Ovary (tissue), 9 donors: ENCODE data around the gene PAQR7. TPM values are rescaled to one million over a fixed set of nuclear protein-coding genes. Genes with fewer than 3 reads are reported as not detected.
A peak's percentile ranks its signal among the peaks of the same experiment; 100 is the strongest.
"Not testable (repeated sequence)": the region's sequence is repeated elsewhere in the genome, so short reads cannot be mapped to it uniquely, and the experiment has no call there.

Source experiments
- DNase-seq, 5 donors: peaks; one replicate each; pipeline ENCODE4 v3.0.0-alpha.2; 2019 to 2020
- H3K27ac ChIP-seq, 2 donors: fragments of 200-600 bp; one replicate each; pipeline versions ENCODE4 v1.5.1 to v1.8.0; 2019 to 2022
- H3K27me3 ChIP-seq: fragments of 200-600 bp; one replicate; pipeline ENCODE4 v1.8.0; 2022
- H3K36me3 ChIP-seq: fragments of 200-600 bp; sonication (generic); one replicate; pipeline ENCODE4 v1.5.1; 2019
- H3K4me1 ChIP-seq: one replicate; pipeline ENCODE4 v1.8.1; 2013; ENCODE audit warnings: mild to moderate bottlenecking, moderate library complexity; ENCODE audit not compliant: insufficient read depth
- H3K4me3 ChIP-seq: fragments of 200-600 bp; sonication (generic); one replicate; pipeline ENCODE4 v1.5.1; 2017
- H3K9me3 ChIP-seq, 2 donors: fragments of 200-600 bp in 1 of 2; sonication (generic) in 1 of 2; one replicate each; pipeline versions ENCODE4 v1.5.1 to v1.8.1; 2013 to 2019; ENCODE audit warnings: mild to moderate bottlenecking in 1 of 2, moderate library complexity in 1 of 2
- EP300 ChIP-seq: sonication (generic); formaldehyde crosslinking; IDR thresholded peaks from one replicate; pipeline ENCODE4 v1.6.1; 2017; ENCODE audit warnings: antibody characterized with exemption
- POLR2A ChIP-seq: fragments of 450-650 bp; IDR thresholded peaks from one replicate; pipeline ENCODE4 v1.6.1; 2017; ENCODE audit warnings: antibody characterized with exemption, mild to moderate bottlenecking, moderate library complexity
- WGBS, 3 donors: extraction: QIAGEN DNeasy Blood & Tissue Kit in 1 of 3; methylation state at CpG; one replicate each; pipeline versions ENCODE4 v1.1.5 to v1.1.7; 2013 to 2017; 5-methylcytosine and 5-hydroxymethylcytosine counted together
- intact Hi-C, 4 donors: fragments of 100-400 bp; cut with DNase I; formaldehyde crosslinking; loops; one replicate each; pipeline versions ENCODE4 v1.11.0 to v1.15.1; 2022 to 2023
- polyA plus RNA-seq, 2 donors: library from polyadenylated mRNA; stranded (reverse); fragments of 200-250 nt in 1 of 2; fragments of 350-450 nt in 1 of 2; fragmentation: Illumina TruSeq in 1 of 2; extraction: RNeasy Lipid Tissue Mini Kit (QIAGEN cat#74804) in 1 of 2; gene quantifications; one replicate each; pipeline ENCODE4 v1.2.3, GENCODE V29; 2013 to 2014
- total RNA-seq, 7 donors: library from RNA; depleted of rRNA in 2 of 7; stranded (reverse); fragments of >200 nt in 2 of 7; fragmentation: NEBNext Ultra II Directional in 3 of 7; extraction: Animal tissue kit (Norgen Biotek cat#: 25700) in 3 of 7; gene quantifications; one replicate each; pipeline versions ENCODE4 v1.1.0 to v1.2.4, GENCODE V29; 2016 to 2023
- TF ChIP-seq, protein P1 (sequence below), 3 donors: fragments of 450-650 bp in 2 of 3; fragments of 200-600 bp in 1 of 3; IDR thresholded peaks; one replicate each; pipeline versions ENCODE4 v1.5.1 to v1.8.0; 2016 to 2022; ENCODE audit warnings: antibody characterized with exemption in 3 of 3, mild to moderate bottlenecking in 1 of 3
- donor health status: DM: no; HTN: no; CAD: no; lungs with moderate emphysema.
- donor health status: DM: no; HTN: no; CAD: no.
- donor health status: Bipolar disorder and iron deficiency.
- donor health status: DM: yes; HTN: yes; CAD: no.
- donor health status: DM: no; HTN: no; CAD: no.
- donor health status: DM: yes; HTN: yes; CAD: no.

PAQR7 gene
- total and polyA plus RNA-seq, 9 donors = 8.6 to 98.1 (median 57.7) TPM

DNA sequence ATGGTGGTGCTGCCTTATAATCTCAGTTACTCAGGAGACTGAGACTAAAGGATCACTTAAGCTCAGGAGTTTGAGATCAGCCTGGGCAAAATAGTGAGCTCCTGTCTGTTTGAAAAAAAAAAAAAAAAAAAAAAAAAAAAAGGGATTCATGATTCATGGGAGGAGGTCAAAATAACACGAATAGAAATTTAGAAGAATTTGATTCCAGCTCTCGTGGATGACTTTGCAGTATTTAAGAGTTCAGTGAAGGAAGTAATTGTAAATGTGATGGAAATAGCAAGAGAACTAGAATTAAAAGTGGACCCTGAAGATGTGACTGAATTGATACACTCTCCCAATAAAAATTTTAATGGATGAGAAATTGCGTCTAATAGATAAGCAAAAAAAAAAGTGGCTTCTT is 32.0 kb downstream of the PAQR7 start:
- no peaks in the 10 kb centered on the region for H3K9me3 ChIP-seq
- no peak overlapping the region for H3K4me3 ChIP-seq
- no peaks in the 10 kb centered on the region for H3K27me3 ChIP-seq
- WGBS, 3 donors = 89 to 91% (median 89%) methylated on average over 3 of the region's 3 CpGs
- intact Hi-C loops = no loop called here
- no peaks in the 10 kb centered on the region for H3K4me1 ChIP-seq
- H3K27ac ChIP-seq = no peak overlapping the region
- H3K36me3 ChIP-seq = no peaks in the 10 kb centered on the region
- DNase-seq = no peak
- TF ChIP-seq, protein P1, sequence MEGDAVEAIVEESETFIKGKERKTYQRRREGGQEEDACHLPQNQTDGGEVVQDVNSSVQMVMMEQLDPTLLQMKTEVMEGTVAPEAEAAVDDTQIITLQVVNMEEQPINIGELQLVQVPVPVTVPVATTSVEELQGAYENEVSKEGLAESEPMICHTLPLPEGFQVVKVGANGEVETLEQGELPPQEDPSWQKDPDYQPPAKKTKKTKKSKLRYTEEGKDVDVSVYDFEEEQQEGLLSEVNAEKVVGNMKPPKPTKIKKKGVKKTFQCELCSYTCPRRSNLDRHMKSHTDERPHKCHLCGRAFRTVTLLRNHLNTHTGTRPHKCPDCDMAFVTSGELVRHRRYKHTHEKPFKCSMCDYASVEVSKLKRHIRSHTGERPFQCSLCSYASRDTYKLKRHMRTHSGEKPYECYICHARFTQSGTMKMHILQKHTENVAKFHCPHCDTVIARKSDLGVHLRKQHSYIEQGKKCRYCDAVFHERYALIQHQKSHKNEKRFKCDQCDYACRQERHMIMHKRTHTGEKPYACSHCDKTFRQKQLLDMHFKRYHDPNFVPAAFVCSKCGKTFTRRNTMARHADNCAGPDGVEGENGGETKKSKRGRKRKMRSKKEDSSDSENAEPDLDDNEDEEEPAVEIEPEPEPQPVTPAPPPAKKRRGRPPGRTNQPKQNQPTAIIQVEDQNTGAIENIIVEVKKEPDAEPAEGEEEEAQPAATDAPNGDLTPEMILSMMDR (IDR thresholded peaks at IDR 0.05) = no peak
- no peak for TF ChIP-seq EP300
- TF ChIP-seq POLR2A = no peak

DNA sequence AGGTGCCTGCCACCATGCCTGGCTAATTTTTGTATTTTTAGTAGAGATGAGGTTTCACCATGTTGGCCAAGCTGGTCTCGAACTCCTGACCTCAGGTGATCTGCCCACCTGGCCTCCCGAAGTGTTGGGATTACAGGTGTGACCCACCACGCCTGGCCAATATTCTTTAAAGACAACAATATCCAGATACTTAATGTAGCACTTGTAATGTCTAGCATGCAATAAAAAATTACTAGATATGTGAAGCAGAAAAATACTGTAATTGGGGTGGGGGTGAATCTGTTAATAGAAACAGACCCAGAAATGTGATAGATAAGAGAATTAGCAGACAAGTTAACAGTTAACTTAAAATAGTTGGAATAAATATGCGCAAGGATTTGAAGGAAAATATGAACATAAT is 35.7 kb downstream of the PAQR7 start:
- H3K27ac ChIP-seq, H3K27me3 ChIP-seq, H3K4me3 ChIP-seq, H3K4me1 ChIP-seq, DNase-seq, intact Hi-C loops, H3K36me3 ChIP-seq, H3K9me3 ChIP-seq: not testable (repeated sequence)
- 95 to 97% (median 97%) methylated on average over 4 of the region's 4 CpGs for WGBS, 3 donors

DNA sequence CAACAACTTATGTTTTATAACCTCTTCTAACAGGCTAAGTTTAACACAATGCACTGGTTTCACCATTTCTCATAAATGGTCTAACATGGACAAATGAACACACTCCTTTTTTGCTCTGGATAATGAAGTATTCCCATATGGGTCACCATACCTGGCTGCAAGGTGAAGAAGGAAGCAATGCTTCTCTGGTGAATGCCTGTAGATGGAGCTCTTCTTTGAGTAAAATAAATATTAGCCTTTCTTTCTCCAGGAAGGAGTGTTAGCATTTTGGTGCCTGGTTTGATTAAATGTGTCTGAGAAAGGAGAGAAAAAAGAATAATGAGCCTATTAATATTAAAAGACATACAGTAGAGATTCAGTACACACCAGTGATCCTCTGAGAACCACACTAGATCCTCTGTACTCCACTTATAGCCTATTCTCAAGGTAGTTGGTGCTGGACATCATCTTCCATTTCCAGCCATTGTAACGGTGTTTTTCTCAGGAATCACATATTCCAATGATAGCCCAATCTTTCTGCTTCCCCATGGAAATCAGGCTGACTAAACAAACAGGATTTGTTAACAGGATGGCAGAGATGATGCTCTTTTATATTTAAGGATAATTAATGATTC is 38.1 kb downstream of the PAQR7 start:
- 79 to 85% (median 79%) methylated on average over 1 of the region's 1 CpG for WGBS, 3 donors
- H3K36me3 ChIP-seq = no peaks in the 10 kb centered on the region
- no peaks in the 10 kb centered on the region for H3K9me3 ChIP-seq
- peaks cover 2% of the 10 kb centered on the region for H3K4me1 ChIP-seq
- TF ChIP-seq EP300 (no peak), POLR2A (no peak)
- TF ChIP-seq, protein P1 (IDR thresholded peaks at IDR 0.05) = no peak
- no peak for DNase-seq
- H3K27me3 ChIP-seq = no peaks in the 10 kb centered on the region
- intact Hi-C loops = no loop called here
- H3K4me3 ChIP-seq = no peak overlapping the region
- no peak overlapping the region for H3K27ac ChIP-seq

GRCh38 chr1:25836695-25837094 is 38.8 kb downstream of the PAQR7 start:
- no peaks in the 10 kb centered on the region for H3K27me3 ChIP-seq
- no peak for DNase-seq
- no peaks in the 10 kb centered on the region for H3K9me3 ChIP-seq
- WGBS, 3 donors = 45 to 47% (median 46%) methylated on average over 3 of the region's 3 CpGs
- intact Hi-C loops = no loop called here
- no peak overlapping the region for H3K4me3 ChIP-seq
- H3K36me3 ChIP-seq = no peaks in the 10 kb centered on the region
- TF ChIP-seq EP300 = no peak
- TF ChIP-seq, protein P1 (IDR thresholded peaks at IDR 0.05) = no peak
- H3K27ac ChIP-seq = no peak overlapping the region
- peaks cover 2% of the 10 kb centered on the region for H3K4me1 ChIP-seq

DNA sequence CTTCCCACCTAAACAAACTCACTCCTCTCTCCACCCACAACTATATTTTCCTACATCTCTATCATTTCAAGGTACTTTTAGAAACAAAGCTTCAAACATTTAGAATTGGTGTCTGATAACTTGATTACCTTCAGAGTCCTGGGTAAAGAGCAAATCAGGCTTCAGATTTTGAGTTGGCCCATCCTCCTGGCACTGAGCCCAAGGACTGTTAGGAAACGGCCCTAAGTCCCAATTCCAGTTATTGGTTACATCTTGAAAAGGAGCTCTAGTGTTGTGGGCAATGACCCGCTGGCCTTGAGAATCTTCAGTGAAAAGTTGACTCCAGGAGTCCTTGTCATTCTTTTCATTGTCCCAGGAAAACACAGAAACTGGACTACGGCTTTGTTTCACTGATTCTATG is 40.6 kb downstream of the PAQR7 start:
- Histone ChIP-seq H3K9me3 (no peaks in the 10 kb centered on the region), H3K27me3 (no peaks in the 10 kb centered on the region), H3K36me3 (no peaks in the 10 kb centered on the region), H3K27ac (peak overlapping the region in 1 of 2 donors; percentile 62), H3K4me1 (peaks cover 2% of the 10 kb centered on the region), H3K4me3 (no peak overlapping the region)
- DNase-seq = peak; percentile 45 to 71 (median 66)
- 39 to 57% (median 43%) methylated on average over 3 of the region's 3 CpGs for WGBS, 3 donors
- intact Hi-C loops = no loop called here
- TF ChIP-seq EP300 = no peak
- TF ChIP-seq, protein P1 (IDR thresholded peaks at IDR 0.05) = no peak
- no peak for TF ChIP-seq POLR2A
